Daoy (cell line): ENCODE data around the gene MAP1LC3A. TPM values are rescaled to one million over a fixed set of nuclear protein-coding genes. Genes with fewer than 3 reads are reported as not detected.

Experiments
- DNase-seq: peaks from one replicate; pipeline ENCODE4 v3.0.0-alpha.2; 2015; ENCODE audit warnings: low read depth
- total RNA-seq: library from RNA; depleted of rRNA; stranded (reverse); fragments of >200 nt; shearing (Covaris generic); gene quantifications from 2 replicates; pipeline ENCODE4 v1.2.3, GENCODE V29; 2014

MAP1LC3A gene
- total RNA-seq, 1 experiment from 2014 or later = 1.5 TPM

DNA sequence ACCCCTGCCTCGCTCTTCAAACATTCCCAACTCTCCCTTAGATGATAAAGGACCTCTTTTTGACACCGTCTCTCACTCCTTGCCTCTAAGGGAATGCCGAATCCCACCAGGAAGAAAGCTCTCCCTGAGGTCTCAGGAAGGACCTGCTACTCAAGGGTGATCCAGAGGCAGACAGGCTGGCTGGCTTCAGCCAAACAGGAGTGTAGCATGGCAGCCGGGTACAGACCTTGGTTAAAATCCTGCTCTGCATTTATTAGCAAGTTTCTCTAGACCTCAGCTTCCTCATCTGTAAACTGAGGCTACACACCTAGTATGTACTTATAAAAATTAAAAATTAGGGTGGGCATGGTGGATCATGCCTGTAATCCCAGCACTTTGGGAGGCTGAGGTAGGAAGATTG, 17.2 kb downstream of the MAP1LC3A start:
- no peak for DNase-seq

DNA sequence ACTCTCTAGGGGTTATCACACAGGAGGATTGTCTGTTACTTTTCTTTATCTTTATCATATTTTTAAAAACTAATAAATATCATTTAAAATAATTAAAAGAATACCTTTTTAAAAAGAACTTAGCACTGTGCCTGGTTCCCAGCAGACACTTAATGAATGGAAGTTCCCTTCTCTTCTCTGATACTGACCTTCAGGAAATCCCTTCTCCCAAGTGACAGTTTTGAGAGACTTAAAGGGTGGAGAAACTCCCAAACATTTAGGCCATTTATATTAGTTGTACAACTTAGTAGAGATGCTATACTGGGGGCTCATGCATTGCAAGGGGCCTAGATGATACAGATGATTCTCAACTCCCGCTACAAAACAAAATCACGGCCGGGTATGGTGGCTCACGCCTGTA, 18.5 kb downstream of the MAP1LC3A start:
- DNase-seq = no peak

DNA sequence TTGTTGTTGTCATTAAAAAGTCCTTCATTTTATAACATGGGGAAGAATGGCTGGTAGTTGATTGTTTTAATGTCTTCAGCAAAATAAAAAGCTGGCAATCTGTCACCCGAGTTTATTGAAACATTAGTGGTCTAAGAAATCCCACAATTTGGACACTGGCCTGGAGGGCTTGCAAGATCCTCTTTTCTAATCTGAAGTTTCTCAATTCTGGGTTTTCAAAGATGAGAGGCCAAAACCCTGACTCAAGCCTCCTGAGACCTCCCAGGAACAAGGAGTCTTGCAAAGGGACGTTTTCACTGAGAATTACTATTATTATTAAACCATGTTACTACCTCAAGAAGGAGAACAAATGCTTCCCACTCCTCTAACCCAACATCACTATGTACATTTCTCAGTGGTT, 19.5 kb downstream of the MAP1LC3A start:
- no peak for DNase-seq

GRCh38 chr20:34578521-34578920, 20.0 kb downstream of the MAP1LC3A start:
- DNase-seq = no peak

DNA sequence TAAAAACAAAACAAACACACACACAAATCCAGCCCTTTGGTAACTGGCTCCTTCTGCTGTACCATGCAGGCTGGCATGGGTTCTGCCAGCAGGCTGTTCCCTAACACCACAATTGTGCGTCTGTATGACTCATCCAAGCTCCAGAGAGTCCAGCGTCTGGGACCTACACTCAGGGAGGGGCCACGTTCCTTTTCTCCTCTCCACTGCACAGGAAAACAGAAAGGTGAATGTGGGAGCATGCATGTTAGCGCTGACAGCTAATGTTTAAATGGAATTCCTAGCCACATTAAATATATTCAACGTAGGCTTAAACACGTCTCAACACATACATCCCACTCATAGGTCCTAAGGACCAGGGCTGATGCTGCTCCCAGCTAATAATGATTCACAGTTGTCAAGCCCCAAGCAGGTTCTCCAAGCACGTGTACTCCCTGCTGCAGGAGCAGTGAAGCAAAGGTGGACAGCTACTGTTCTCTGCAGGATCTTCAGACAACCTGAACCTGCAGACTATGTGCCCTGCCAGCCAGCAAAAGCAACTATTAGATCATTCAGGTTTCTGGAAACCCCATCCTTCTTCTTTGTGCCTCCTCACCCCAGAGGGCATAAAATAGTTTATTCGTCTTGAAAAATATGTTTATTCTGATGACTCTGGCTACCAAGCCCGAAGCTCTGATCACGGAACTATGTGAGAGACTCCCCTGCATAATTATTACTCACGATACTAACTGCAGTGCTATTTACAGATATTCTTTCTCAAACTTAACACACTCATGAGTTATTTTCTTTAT, 20.9 kb downstream of the MAP1LC3A start:
- DNase-seq = peak; percentile 80

GRCh38 chr20:34579979-34580940, 21.7 kb downstream of the MAP1LC3A start:
- DNase-seq = no peak

- DNase-seq = peak; percentile 79
Observed at GRCh38 chr20:34581341-34582184, 23.0 kb downstream of the MAP1LC3A start.

DNA sequence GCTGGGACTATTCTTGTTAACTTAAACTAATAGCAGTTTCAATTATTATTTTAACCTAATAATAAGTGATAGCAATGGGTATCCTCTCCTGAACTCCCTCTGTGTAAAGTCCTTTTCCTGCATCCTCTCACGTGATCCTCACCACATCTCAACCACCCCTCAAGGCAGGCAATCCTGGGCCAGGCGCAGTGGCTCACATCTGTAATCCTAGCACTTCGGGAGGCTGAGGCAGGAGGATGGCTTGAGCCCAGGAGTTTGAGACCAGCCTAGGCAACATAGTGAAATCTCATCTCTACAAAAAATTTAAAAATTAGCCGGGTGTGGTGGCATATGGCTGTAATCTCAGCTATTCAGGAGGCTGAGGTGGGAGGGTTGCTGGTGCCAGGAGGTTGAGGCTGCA, 23.7 kb downstream of the MAP1LC3A start:
- DNase-seq = no peak

DNA sequence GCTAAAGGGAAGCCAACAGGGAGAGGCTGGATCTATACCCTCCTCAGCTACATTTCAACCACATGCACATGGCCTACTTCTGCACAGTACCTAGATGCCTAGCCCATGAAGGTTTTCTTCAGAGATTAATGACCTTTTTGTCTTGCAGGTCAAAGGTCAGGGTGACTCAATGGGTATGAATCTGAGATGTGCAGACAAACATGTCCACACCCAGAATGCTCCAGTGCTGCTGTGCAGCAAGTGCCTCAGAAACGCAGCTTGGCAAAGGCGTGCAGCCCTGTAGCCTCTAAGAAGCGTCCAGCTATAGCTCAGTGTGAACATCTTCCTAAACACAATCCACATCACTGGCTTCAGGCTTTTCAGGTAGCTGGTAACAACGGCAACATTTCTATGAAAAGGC, 24.4 kb downstream of the MAP1LC3A start:
- DNase-seq = no peak

- no peak for DNase-seq
Observed at GRCh38 chr20:34583544-34583943, 25.0 kb downstream of the MAP1LC3A start.

DNA sequence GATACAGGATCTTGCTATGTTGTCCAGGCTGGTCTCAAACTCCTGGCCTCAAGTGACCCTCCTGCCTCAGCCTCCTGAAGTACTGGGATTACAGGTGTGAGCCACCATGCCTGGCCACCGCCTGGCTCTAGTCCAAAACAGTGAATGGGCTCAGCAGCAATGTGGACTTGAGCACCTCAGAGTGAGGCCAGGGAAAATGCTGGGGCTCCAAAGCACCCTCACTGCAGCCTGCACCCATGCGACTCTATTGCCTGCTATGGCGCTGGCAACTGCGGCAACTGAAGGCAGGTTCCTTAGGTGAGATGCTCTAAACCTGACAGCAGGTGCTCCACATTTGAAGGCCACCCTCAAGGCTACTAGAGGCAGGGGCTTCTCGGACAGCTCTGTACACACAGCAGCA, 26.5 kb downstream of the MAP1LC3A start:
- DNase-seq = no peak

DNA sequence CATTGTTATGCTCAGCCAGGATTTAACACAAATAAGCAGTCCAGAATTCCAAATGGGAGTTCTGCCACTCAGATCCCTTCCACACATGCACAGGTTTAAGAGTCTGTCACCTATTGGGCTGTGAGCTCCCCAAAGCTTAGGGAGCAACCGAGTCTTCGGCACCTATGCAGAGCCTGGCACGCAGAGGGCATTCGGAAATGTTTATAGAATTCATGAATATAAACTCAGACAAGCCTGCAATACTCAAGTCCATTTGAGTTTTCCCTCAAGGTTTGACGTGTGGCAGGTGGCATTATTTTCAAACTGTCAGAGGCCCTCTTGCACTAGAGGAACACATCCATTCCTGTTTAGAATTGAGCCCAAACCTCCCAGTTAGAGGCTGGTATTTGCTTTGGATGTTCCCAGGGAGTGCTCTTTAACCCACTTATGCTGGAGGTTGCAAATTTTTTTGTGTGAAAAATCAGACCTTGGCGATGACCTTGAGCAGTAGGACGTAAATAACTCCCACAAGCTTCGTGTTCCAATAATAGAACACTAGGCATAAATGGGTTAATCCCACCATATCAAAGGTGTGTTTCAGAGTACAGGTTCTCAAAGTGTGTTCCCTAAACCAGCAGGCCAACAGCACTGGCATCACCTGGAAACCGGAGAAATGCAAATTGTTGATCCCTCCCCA, 28.1 kb downstream of the MAP1LC3A start:
- no peak for DNase-seq

DNA sequence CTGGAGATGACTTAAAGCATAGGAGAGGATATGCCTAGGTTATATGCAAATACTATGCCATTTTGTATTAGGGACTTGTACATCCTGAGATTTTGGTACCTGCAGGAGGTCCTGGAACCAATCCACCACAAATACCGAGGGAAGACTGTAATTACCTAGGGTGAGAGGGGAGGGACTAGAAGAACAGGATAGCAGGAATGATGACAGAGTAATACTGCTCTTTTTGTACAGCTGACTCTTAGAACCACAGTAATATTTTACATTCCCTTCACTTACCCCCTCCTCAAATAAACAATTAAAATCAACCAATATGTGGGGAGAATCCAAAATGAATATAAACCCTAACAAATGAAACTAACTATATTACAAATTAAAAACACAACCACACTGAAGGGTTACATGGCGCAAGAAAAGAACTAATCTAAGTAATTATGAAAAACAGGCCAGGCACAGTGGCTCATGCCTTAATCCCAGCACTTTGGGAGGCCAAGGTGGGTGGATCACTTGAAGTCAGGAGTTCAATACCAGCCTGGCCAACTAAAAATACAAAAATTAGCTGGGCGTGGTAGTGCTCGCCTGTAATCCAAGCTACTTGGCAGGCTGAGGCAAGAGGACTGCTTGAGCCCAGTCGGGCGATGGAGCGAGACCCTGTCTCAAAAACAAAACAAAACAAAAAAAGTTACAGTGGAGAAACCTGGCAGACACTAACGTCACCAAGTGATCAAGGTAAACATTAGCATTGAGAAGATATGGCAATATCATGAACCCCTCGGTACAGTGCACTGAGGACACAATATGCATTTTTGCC, 37.1 kb downstream of the MAP1LC3A start:
- no peak for DNase-seq

DNA sequence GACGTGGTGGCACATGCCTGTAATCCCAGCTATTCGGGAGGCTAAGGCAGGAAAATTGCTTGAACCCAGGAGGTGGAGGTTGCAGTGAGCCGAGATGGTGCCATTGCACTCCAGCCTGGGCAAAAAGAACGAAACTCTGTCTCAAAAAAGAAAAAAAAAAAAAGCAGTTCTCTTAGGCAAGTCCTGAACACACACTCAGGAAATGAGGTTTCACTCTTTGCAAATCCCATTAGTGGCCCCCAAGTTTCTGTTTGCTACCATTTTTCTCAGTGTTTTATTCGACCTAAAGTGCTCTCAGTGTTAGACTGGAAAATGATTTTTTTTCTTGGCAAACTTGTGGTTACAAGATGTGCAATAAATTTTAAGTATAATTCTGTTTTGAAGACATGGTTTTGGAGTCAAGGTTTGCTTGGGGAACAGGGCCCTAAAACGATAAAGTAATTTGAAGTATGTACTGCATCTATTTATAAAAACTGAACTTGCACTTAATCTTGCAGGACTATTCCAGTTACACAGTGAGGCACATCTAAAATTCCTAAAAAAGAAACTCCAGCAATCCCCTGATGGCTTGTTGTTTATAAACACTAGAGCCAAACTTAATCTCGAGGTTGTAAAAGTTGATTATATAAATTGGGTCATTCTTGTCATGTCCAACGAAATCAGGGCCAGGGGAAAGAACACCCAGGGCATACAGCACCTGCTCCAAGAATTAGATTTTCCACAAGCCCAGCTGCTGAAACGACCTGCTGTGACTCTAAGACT, 42.6 kb downstream of the MAP1LC3A start:
- DNase-seq = no peak

- no peak for DNase-seq
Observed at GRCh38 chr20:34604980-34605788, 46.7 kb downstream of the MAP1LC3A start.

DNA sequence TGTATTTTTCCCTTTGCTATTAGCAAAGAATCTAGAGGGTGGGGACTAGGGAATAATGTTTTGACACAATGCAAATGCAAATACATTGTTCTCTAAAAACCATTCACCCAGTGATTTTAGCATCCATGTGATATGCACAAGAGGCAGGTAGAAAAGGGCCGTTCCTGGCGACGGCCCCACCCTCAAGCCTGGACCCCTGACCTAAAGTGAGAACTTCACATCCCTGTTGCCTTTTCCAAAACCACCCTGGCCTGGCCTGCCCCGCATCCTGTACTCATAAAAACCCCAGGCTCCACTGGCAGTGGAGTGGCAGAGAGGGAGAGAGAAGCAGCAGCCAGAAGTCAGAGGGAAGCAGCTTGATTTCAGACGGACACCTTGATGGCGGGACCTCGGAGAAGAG, 48.5 kb downstream of the MAP1LC3A start:
- DNase-seq = no peak
